Fibroblast of pulmonary artery (primary cell): ENCODE data around the gene FBXW11.

Source experiments
- DNase-seq: peaks from one replicate; pipeline ENCODE4 v3.0.0-alpha.2; 2010; ENCODE audit warnings: low read depth
- H3K4me3 ChIP-seq: replicated peaks from 2 replicates; pipeline ENCODE4 v1.5.1; 2011; ENCODE audit warnings: low read depth, mild to moderate bottlenecking, control low read depth, low read length, moderate library complexity
- CTCF ChIP-seq: IDR thresholded peaks from 2 replicates; pipeline ENCODE4 v1.5.1; 2011; ENCODE audit warnings: mild to moderate bottlenecking, control low read depth, low read length, inconsistent platforms; ENCODE audit errors: missing control alignments

The FBXW11 gene

DNA sequence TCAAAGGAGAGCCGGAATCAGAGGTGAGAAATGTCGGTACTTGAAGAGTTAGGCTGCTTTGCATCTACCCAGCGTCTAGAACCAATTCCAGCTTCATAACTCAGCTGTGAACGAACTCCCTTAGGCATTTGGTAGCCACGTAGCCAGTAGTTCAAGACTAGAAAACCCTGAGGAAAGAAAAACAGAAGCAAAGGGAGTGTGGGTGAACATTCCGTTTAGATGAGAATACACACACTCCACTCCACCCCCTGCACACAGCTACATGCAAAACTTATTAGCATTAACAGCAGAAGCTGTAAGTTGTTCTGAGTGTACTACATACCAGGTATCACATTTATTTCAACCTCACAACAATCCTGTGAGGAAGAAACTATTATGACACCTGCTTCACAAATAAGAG lies 142.5 kb downstream of the FBXW11 start:
- DNase-seq = peak; percentile 49
- no peak for TF ChIP-seq CTCF
- no peak overlapping the region for H3K4me3 ChIP-seq

- H3K4me3 ChIP-seq = no peak overlapping the region
- no peak for DNase-seq
- no peak for TF ChIP-seq CTCF
Measured at GRCh38 chr5:171862624-171863023, 143.8 kb downstream of the FBXW11 start.

- no peak overlapping the region for H3K4me3 ChIP-seq
- no peak for DNase-seq
- no peak for TF ChIP-seq CTCF
Measured at GRCh38 chr5:171861381-171861780, 145.1 kb downstream of the FBXW11 start.

DNA sequence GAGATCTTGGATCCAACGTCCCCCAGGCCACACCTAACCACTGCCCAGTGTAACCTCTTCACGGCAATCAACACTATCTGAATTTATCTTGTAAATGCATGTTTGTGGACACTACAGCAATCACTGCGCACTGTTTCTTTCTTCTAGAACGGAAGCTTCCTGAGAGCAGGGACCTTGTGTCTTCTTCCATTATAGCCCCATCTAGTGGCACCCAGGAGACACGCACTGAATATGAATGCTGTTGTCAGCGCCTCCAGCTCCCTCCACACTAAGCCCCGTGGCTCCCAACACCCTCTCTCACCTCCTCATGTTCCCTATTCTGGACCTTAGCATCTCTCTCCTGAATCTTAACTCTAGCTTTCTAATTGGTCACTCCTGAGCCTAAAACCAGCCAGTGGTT lies 148.1 kb downstream of the FBXW11 start:
- H3K4me3 ChIP-seq = no peak overlapping the region
- peak; percentile 27 for DNase-seq
- peak; percentile 46 for TF ChIP-seq CTCF

DNA sequence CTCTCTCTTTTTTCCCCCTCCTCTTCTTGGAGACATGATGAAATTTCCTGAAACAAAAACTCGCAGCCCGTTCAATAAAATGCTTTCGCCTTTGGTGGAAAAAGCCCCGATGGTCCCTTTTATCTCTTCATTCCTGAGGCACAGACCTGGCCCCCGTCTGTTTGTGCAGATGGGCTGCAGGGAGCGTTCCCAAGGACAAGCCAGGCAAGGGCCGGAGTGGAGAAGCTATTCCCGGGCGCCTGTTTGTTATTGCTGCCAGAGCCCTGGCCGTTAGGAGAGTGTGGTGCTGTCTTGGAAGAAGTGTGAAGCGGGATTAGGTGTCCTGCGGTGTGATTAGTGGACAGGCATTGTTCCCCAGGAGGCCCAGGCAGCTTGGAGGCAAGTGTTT lies 149.0 kb downstream of the FBXW11 start:
- no peak for TF ChIP-seq CTCF
- DNase-seq = no peak
- H3K4me3 ChIP-seq = no peak overlapping the region

DNA sequence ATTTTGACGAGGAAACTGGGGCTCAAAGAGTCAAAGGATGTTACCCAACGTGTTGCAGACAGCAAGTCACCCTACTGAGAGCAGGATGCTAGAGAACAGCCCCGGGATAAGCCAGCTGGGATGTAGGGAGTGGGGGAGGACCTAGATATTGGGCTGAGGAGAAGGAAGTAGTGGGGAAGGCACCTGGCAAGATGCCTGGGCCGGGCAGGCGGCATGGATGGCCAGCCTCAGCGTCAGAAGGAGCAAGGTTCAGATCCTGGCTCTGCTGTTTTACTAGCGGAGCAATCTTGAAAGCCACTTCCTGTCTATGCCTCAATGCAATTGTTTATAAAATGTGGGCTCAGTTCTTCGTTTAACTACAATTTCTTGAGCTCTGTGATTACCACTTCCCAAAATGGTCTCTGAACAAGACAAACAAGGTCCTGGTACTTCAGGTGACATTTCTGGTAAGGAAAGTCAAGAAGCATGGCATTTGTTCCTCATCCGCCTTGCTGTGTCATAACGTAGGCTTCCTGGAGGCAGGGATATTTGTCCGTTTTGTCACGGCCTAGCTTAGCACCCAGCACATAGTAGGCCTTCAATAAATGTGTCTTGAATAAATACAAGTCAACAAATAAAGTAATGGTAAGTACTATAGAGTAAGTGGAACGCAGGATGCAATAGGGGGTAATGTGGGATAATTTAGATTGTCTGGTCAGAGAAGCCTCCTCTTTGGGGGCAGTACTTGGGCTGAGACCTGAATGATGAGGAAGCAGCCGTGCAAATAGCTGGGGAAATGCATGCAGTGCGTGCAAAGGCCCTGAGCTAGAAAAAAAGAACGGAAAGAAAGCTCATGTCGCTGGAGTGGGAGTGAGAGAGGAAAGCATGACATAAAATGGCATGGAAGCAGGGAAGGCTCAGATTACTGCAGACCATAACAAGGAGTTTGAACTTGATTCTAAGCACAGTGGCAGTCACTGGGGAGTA lies 150.4 kb downstream of the FBXW11 start:
- no peak overlapping the region for H3K4me3 ChIP-seq
- DNase-seq = peak; percentile 36
- no peak for TF ChIP-seq CTCF

DNA sequence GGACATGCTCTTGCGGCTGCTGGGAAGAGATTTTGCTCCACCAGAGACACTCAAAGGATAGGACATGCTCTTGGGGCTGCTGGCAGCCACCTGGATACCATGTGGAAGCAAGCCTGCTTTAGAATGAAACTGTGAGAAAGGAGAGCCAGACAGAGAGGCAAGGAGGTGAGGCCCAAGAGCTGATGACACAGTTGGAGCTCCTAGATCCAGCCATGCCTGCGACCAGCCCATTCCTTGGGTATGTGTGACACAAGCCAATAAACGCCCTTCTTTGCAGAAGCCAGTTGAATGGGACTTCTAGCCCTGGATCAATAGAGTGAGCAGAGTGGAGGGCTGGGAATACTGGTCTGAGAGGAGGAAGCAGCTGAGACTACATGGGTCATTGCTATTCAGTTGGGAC lies 151.2 kb downstream of the FBXW11 start:
- no peak overlapping the region for H3K4me3 ChIP-seq
- no peak for DNase-seq
- no peak for TF ChIP-seq CTCF
